SHP77 (cell line): ENCODE measurements around the gene SAP30BP.

Experiments
- DNase-seq, 2 experiments: peaks; one replicate each; lab custom pipeline; 2025; lab: John Stamatoyannopoulos, UW

SAP30BP gene

DNA sequence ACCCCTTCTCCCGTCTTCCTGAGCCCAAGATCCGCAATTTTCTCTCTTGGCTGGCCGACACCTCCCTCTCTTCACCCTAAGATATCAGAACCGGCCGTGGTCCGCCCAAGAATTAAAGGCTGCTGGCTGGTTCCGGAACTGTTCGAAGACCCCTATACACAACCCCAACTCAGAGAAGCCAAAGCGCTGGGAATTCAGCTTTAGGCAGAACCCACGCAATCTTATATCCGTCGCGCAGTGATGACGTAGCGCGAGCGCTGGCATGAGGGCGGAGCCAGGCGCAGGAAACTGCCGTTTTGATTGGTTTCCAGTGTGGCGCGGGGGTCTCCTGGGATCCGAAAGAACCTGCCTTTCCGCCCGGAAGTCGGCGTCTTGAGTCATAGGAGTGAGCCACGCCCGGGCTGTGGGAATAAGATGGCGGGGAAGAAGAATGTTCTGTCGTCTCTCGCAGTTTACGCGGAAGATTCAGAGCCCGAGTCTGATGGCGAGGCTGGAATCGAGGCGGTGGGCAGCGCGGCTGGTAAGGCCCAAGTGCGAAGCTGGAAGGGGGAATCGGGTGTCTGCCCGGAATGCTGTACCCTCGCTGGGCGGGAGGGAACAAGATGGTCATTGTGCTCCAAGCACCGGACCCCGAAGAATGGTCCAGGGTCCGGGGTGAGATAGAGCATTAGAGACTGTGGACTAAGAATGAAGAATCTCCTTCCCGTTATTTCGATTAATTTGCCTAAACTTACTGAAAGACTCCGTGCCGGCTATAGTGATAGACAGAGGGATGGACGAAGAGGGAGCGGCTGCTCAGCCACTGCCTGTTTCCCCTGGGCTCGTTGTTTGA, at the start of gene SAP30BP, which contains the start of gene RECQL5:
Gene SAP30BP, plus strand, starts transcription at position 380 of the 832 bp plus-strand sequence. Its CDS starts 35 bp downstream, at position 415.
Gene RECQL5, minus strand, starts transcription at position 196 of the 832 bp plus-strand sequence. CDS start 597 bp downstream, outside the sequence.
- DNase-seq: peak; percentile 98 to 100

DNA sequence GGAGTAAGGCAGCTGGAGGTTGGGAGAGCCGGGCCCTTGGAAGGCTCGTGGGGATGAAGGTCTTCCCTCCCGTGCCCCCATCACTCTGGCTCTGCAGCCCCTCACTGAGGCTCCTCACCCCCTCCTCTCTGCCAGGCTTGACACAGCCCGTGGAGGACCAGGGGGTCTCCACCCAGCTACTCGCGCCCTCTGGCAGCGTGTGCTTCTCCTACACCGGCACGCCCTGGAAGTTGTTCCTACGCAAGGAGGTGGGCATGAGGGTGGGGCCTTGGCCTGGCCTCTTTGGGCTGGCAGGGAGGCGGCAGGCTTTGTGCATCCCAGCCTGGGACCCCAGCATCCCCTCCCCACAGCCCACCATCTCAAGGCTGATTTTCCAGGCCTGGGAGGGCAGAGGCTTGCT, 49.5 kb upstream of the SAP30BP start:
- DNase-seq: no peak

DNA sequence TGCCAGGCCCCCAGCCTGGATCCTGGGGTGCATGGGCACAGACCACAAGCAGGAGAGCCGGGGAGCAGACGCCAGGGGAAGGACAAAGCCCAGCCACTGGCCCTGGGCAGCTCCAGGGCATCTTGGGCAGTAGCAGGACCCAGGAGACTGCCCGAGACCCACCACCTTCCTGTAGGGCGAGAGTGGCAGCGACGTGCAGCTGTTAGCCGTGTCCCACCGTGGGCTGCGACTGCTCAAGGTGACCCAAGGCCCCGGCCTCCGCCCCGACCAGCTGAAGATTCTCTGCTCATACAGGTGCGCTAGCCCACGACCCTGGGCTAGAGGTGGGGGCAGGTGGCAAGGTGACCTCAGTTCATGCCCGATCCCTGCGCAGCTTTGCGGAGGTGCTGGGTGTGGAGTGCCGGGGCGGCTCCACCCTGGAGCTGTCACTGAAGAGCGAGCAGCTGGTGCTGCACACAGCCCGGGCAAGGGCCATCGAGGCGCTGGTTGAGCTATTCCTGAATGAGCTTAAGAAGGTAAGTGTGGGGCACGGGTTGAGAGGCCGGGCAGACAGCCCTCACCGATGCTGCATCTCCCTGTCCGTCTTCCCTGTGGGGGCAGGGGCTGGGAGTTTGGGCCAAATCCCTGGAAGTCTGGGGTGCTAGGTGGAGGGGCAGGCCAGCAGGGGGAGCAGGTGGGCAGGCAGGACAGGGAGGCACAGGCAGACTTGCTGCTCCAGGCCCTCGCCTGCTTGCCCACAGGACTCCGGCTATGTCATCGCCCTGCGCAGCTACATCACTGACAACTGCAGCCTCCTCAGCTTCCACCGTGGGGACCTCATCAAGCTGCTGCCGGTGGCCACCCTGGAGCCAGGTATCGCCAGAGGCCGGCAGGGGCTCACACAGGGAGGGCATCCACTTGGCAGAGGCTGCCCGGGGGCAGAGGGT, 47.4 kb upstream of the SAP30BP start:
- peak; percentile 77 to 85 for DNase-seq

DNA sequence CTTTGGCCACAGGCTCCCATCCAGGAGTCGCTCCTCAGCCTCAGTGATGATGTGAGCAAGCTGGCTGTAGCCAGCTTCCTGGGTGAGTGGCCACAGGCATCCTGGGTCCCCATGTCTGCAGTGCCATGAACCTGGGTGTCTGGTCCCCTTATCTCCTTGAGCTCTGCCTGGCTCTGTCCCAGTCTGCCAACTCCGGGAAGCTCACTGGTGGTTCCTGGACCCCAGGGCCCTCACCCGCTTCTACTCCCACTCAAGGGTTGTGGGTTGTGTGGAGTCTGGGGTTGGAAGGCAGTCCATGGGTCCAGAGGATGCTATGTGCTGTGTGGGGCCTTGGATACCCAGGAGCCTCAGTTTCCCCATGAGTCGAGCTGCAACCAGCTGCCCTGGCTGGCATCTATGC, 45.6 kb upstream of the SAP30BP start:
- DNase-seq: no peak

DNA sequence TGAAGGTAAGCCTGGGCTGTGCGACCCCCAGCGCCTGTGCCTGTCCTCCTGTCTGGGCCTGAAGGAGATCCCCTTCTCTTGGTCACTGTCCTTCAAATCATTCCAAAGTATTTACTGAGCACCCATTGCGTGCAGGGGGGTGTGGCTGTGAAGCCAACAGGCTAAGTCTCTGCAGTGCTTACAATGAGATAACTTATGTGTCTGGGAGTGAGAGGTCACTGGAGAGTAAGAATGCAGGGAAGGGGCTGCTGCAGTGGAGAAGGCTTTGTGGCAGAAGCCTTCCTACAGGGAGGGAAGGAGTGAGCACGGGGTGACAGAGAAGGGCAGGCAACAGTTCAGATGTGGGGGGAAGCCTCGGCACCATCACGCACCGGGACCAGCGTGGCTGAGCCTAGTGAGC, 45.1 kb upstream of the SAP30BP start:
- DNase-seq: no peak

DNA sequence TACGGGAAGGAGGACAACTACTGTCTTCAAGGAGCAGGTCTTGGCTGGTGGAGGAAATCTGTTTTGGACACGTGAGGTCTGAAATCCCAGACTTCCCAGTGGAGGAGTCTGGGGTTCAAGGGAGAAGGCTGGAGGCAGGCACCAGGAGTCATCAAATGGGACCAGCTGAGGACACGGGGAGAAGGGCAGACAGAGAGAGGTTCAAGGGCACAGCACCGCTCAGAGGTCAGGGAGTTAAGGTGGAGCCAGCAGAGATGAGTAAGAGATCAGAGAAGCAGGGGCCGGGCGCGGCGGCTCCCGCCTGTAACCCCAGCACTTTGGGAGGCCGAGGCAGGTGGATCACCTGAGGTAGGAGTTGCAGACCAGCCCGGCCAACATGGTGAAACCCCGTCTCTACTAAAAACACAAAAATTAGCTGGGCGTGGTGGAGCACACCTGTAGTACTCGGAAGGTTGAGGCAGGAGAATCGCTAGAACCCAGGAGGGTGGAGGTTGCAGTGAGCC, 44.3 kb upstream of the SAP30BP start:
- DNase-seq: no peak

DNA sequence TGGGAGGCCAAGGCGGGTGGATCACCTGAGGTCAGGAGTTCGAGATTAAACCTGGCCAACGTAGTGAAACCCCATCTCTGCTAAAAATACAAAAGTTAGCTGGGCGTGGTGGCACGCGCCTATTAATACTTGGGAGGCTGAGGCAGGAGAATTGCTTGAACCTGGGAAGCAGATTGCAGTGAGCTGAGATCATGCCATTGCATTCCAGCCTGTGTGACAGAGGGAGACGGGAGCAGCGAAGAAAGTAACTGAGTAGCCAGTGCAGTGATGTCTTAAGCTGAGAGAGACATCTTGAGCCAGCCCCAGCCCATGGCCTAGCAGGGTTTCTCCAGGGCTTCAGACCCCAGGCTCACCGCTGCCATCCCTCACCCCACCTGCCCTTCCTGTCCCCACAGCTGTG, 43.8 kb upstream of the SAP30BP start:
- no peak for DNase-seq

DNA sequence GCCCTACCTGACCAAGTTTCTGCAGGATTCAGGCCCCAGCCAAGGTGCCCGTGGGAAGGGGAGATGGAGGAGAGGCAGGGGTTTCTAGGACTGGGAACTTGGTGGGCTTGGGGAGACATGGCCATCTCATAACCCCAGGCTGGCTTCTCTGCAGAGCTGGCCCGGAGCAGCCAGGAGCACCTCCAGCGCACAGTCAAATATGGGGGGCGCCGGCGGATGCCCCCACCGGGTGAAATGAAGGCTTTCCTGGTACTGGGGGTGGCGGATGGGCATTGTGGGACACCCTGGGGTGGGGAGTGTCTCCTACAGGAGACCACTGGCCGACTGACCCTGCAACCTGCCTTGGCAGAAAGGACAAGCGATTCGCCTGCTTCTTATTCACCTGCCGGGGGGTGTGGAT, 43.1 kb upstream of the SAP30BP start:
- DNase-seq: no peak

DNA sequence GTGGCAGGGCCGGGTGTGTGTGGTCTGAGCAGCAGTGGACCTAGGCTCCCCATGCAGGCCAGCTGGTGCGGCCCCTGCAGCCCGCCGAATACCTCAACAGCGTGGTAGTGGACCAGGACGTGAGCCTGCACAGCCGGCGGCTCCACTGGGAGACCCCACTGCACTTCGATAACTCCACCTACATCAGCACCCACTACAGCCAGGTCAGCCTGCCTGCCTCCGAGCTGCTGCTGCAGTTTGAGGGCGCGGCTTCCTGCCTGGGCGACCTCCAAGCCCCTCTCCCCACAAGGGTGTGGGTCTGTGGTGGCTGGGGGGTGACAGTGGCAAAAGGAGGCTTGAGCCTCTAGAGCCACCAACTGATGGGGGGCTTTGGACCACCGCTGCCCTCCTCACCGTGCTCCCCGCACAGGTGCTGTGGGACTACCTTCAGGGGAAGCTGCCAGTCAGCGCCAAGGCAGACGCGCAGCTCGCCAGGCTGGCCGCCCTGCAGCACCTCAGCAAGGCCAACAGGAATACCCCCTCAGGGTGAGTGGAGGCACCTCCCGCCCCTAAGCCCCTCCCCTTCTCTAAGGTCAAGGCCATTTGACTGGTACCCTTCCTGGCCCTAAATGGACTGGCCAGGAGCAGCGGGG, 42.3 kb upstream of the SAP30BP start:
- no peak for DNase-seq

DNA sequence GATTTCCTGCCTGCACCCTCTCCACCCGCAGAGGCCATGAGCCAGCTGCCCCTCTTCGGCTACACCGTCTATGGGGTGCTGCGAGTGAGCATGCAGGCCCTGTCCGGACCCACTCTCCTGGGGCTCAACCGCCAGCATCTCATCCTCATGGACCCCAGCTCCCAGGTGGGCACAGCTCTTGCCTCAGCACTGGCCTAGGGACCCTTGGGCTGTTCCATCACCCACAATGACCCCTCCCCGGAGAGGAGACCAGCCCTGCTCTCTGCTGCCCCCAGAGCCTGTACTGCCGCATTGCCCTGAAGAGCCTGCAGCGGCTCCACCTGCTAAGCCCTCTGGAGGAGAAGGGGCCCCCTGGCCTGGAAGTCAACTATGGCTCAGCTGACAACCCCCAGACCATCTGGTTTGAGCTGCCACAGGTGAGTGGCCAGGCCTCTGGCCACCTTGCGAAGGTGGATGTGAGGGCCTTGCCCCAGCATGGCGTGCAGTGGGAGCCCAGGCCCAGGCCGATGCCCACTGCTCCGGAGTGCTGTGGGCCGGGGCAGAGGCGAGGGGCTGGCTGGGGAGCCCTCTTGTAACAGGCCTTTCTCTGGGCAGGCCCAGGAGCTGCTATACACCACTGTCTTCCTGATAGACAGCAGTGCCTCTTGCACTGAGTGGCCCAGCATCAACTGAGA, 41.2 kb upstream of the SAP30BP start:
- DNase-seq: peak; percentile 29 to 42

DNA sequence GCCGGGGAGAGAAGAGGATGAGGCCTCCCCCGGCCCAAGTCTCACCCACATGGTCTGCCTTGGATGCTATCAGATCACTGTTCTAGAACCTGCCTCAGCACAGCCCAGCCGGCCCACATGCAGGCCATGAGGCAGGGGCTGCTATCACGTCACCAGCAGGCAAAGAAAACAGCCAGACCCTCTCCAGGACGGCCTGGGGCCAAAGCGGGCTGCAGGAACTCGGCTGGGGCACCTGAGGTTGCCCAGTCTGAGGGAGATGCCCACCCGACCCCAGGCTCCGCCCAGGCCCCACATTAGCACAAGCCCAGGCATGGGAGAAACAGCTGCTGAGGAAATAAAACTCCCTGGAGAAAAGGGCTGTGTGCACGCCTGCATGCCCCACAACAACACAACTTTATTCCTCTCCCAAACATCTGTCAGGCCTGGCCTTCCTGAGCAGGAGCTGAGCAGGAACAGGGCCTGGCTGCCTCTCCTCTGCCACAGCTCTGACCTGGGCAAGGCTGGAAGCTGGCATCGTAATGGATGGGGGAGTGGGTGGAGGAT, 40.6 kb upstream of the SAP30BP start:
- no peak for DNase-seq

DNA sequence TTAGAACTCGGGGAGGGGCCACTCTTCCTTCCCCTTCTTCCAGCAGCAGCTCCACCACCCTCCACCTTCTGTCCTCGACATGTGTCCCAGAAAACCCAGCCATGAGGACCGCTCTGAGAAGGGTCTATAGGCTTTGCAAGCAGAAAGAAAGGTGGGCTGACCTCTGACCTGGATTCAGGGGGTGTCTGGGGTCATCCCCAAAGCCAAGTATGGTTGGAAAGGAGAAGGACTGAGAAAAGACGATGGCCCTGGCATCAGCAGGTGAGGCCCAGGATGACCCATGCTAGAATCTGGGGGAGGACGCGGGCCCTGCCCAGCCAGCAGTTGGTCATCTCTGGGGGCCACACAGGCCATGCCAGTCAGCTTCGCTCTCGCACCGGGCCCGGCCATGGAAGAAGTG, 40.0 kb upstream of the SAP30BP start:
- no peak for DNase-seq

DNA sequence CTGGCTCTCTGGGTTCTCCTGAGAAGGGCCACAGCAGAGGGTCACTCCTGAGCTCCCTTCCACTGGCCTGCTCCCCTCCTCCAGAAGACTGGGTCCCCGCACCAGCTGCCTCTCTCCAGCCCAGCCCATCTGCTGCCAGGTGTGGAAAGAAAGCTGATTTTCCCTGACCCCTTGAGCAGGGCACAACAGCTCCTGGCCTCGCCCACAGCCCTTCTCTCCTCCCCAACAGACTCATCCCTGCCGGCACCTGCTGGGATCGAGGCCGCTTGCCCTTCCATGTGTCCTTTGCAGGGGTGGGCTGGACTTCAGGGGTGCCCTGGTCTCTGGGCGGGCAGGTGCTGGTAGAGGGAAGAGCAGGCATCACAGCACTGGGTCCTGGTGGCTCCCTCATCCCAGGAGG, 38.7 kb upstream of the SAP30BP start:
- DNase-seq: no peak

DNA sequence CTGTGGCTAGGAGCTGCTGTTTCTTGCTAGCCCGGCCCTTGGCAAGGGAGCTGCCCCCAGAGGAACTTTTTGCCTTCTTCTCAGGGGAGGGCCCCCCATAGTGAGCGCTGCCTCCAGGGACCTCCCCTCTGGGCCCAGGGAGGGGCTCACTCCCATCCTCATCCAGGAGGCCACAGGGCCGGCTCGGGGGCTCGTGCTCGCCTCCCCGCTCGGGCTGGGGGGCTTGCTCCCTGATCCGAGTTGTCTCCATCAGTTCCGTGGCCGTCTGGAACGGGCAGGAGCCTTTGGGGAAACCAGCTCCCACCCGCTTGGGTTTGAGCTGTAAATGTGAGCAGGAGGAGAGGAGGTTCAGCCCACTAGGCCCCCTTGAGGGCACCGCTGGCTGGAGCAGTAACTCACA, 38.0 kb upstream of the SAP30BP start:
- no peak for DNase-seq

DNA sequence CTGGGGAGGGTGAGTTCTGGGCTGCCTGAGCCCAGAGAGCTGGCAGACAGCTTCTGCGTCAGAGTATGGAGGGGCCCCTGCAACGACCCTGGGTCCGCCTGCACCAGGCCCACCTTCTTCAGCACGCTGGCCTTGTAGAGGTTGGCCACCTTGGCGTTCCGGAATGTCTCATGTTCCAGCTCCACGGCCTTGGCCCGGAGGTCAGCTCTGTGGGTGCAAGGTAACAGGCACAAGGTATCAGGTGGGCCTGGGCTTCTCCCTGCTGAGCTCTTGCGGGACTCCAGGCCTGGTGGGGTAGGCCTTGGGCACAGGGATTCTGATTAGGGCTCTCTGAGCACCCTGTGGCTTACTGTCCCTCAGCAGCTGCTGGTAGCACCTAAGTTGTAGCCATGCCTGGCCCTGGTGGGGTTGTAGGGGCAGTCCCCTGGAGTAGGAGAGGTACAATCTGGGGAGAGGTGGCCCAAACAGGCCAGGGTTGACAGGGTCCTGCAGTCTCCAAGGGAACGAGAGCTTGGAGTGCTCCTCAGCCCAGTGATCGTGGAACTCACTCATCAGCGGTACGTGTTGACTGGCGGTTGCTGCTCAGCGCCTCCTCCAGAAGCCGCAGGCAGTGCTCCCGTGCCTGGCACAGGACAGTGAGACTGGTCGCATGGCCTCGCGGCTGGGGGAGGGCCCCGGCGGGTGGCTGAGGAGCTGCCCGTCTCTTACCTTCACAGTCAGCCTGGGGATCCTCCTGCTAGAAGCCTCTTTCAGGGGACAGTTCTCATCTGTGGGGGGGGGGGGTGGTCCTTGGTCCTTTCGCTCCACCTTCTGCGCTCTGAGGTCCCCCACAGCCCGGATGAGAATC, 36.8 kb upstream of the SAP30BP start:
- DNase-seq: no peak

DNA sequence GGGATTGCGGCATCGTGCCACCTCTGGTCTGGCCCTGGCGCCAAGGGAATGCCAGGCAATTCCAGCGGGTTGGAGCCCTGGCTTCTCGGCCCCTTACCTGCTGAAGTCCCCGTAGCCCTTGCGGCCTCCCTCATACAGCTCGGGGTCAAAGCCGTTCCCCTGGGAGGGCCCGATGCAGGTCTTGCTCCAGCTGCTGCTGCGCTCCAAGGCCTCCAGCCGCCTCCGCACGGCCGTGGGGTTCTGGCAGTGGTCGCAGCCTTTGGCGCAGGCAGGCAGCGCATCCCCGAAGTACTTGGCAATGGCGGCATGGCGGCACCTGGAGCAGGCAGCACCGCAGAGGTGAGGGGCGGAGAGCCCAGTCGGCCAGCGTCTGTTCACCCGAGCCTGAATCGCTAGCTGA, 35.8 kb upstream of the SAP30BP start:
- no peak for DNase-seq

DNA sequence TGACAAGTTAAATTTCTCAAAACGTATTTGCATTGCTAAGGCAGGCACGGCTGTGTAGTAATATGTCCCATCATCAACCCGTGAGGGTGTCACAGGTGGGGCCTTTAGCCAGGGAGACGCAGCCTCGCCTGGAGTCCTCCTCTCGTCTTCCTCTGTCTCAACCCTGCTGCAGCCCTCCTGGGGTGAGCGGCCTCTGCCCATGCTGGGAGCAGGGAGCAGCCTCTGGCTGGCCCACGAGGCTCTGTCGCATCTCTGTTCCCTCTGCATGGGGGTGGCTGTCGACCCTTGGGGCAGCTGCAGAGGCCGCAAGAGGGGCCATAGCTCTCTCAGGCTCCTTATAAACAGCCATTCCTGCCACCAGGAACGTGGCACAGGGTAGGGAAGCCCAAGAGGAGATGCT, 34.7 kb upstream of the SAP30BP start:
- no peak for DNase-seq

DNA sequence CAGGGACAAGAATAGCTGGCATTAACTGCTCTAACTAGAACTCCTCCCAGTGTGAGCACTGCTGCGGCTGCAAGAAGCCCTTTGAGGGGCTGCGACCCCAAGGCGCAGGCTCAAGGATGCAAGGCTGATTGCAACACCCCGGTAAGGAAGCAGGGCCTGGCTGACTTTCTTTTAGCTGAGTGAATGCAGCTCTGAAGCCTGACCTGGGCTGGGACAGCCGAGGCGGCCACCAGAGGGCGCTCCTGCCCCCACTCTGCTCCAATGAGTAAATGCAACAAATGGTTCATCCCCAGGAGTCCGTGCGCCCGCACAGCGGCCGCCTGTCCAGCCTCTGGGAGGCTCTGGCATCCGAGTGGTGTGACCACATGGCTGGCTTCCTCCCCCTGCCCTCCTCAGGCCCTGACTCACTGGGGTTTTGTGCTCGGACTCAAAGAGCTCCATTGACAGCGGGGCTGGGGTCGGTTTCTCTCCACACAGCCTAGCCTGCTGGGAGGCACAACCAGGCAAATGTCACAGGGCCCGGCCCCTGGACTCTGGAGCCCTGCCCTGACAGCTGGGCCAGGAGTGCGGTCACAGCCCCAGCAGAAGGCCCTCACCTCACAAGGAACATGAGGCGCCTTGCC, 34.2 kb upstream of the SAP30BP start, which contains the start of gene SMIM5:
Gene SMIM5, plus strand, starts transcription at position 572 of the 623 bp plus-strand sequence. CDS start 6,768 bp downstream, outside the sequence.
- DNase-seq: peak; percentile 56 to 62

DNA sequence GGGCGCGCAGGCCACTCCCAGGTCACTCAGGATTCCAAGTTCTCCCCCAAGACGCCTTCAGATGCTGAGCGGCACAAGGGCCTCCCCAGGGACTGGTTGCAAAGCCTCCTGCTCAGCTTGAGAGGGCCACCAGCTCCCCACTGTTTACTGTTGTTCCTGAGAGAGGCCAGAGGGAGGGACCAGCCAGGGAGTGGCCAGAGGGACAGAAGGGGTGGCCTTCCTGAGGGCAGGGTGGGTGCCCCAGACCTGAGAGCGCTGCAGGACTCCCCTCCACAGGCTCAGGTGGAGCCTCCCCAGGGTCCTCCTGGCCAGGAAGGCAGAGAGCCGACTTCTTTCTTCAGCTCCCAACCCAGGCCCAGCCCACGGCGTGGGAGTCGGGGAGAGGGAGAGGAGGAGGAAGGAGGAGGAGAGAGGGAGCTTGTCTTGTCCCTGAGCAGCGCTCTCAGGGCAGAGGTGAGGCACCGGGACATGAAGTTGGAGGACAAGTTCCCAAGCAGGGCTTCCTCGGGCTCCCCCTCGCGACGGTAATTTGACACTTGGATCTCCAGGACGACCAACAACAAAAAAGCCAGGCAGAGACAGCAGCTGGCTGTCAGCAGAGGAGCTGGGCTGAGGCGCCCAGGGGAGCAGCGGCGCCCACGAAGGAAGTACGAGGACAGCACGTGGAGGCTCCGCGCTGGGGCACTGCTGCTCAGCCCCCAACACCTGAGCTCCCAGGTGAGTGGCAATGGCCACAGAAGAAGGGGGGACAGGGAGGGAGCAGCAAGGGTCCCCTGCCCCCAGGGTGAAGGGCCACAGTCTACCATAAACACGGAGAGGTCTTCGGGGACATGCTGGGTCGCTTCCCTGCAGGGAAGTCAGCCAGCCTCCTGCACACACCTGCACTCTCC, 33.4 kb upstream of the SAP30BP start:
- DNase-seq: peak; percentile 88 to 92
